ENCODE measurements around the gene PEX3.

Gene PEX3

GRCh38 chr6:143539734-143540133 is 89.1 kb downstream of the PEX3 start:
- DNase-seq = no peak

GRCh38 chr6:143540192-143540591 is 89.6 kb downstream of the PEX3 start:
- DNase-seq = no peak

Measured in fibroblast of skin of back (primary cell).